Measurements from ENCODE around the gene CLCN4.

- TF ChIP-seq CTCF (IDR thresholded peaks at IDR 0.05) (no peak), ZFX (IDR thresholded peaks at IDR 0.05; ENCODE audit: borderline replicate concordance) (no peak)
Observed at GRCh38 chrX:10157032-10157341, 212 bp downstream of the CLCN4 start.

Data from 22Rv1 (cell line).